Panc1 (cell line): ENCODE data around the gene NME5. TPM values are rescaled to one million over a fixed set of nuclear protein-coding genes. Genes with fewer than 3 reads are reported as not detected.
A peak's percentile ranks its signal among the peaks of the same experiment; 100 is the strongest.

Experiments
- ATAC-seq: fragments of 200-7000 bp; cut with Tn5 transposase; 2 replicates; pipeline ENCODE4 v1.9.1; 2020; ENCODE audit warnings: mild to moderate bottlenecking, moderate library complexity
- BruUV-seq: library from RNA; stranded (reverse); fragments of 400-500 nt; replicated peaks from 2 replicates; lab custom pipeline; 2021; lab: Mats Ljungman, UMichigan
- CTCF ChIA-PET: fragments of 300-600 bp; sonication (Branson Sonifier 250); formaldehyde crosslinking; loops from one replicate; lab custom pipeline; 2022; ENCODE audit warnings: antibody characterized with exemption; lab: Charles Lee
- POLR2A ChIA-PET: fragments of 300-600 bp; sonication (Branson Sonifier 250); formaldehyde crosslinking; loops from one replicate; lab custom pipeline; 2022; ENCODE audit warnings: antibody characterized with exemption; lab: Charles Lee
- DNase-seq: peaks from one replicate; pipeline ENCODE4 v3.0.0-alpha.2; 2010; ENCODE audit warnings: low read depth, low spot score
- H3K27ac ChIP-seq: 2 replicates; pipeline ENCODE4 v1.5.1; 2011; ENCODE audit warnings: mild to moderate bottlenecking, low read length, inconsistent platforms
- H3K27me3 ChIP-seq: fragments of 200-500 bp; sonication (Bioruptor generic); 2 replicates; pipeline ENCODE4 v1.6.0; 2014; ENCODE audit warnings: low read length, inconsistent platforms; ENCODE audit not compliant: control insufficient read depth, insufficient read depth
- H3K36me3 ChIP-seq: fragments of 200-500 bp; sonication (Bioruptor generic); 2 replicates; pipeline ENCODE4 v1.5.1; 2014; ENCODE audit warnings: inconsistent platforms, mild to moderate bottlenecking, low read length, moderate library complexity; ENCODE audit not compliant: control insufficient read depth, insufficient read depth
- H3K4me1 ChIP-seq: 2 replicates; pipeline ENCODE4 v1.5.1; 2011; ENCODE audit warnings: inconsistent platforms, mild to moderate bottlenecking, low read length, moderate library complexity; ENCODE audit not compliant: control insufficient read depth, insufficient read depth
- H3K4me3 ChIP-seq, 2 experiments: 2 replicates each; pipeline ENCODE4 v1.5.1; 2011 to 2012; ENCODE audit warnings: low read depth in 2 of 2, low read length in 2 of 2, mild to moderate bottlenecking in 2 of 2, inconsistent platforms in 1 of 2, moderate library complexity in 1 of 2
- H3K9me3 ChIP-seq: fragments of 200-500 bp; sonication (Bioruptor generic); 2 replicates; pipeline ENCODE4 v1.5.1; 2014; ENCODE audit warnings: low read depth, mild to moderate bottlenecking, inconsistent platforms, low read length, moderate library complexity; ENCODE audit not compliant: control insufficient read depth, insufficient read depth
- POLR2AphosphoS5 ChIP-seq: IDR thresholded peaks from 2 replicates; pipeline ENCODE4 v1.6.1; 2012; ENCODE audit warnings: mild to moderate bottlenecking, low read depth, low read length, moderate library complexity
- SIN3A ChIP-seq: IDR thresholded peaks from 2 replicates; pipeline ENCODE4 v1.6.1; 2012; ENCODE audit warnings: low read depth, mild to moderate bottlenecking, low read length, moderate library complexity, borderline replicate concordance; ENCODE audit not compliant: insufficient read depth
- TCF7L2 ChIP-seq: IDR thresholded peaks from 2 replicates; pipeline ENCODE4 v1.6.1; 2011; ENCODE audit warnings: mild to moderate bottlenecking, low read depth, low read length, inconsistent platforms
- in situ Hi-C: cut with HindIII; loops from 2 replicates; pipeline ENCODE4 v1.10.0; 2016; ENCODE audit warnings: low sequenced_read_pairs, low pct_unique_long_range_greater_than_20kb
- intact Hi-C: fragments of 100-400 bp; cut with micrococcal nuclease; formaldehyde crosslinking; loops from one replicate; pipeline ENCODE4 v1.10.0; 2022; ENCODE audit not compliant: unreplicated experiment
- total RNA-seq: library from RNA; stranded (reverse); gene quantifications from one replicate; pipeline ENCODE4 v1.2.1, GENCODE V29; 2021; ENCODE audit not compliant: unreplicated experiment
- TF ChIP-seq, protein P1 (sequence below), 2 experiments: IDR thresholded peaks; 2 replicates each; pipeline ENCODE4 v1.6.1; 2011 to 2012; ENCODE audit warnings: low read depth in 2 of 2, control low read depth in 1 of 2, low read length in 1 of 2, mild to moderate bottlenecking in 1 of 2, moderate library complexity in 1 of 2; ENCODE audit not compliant: insufficient read depth in 1 of 2
- TF ChIP-seq, protein P2 (sequence below): fragments of 450-650 bp; IDR thresholded peaks from 2 replicates; pipeline ENCODE4 v1.5.1; 2017; ENCODE audit warnings: mild to moderate bottlenecking

Gene NME5
- total RNA-seq, 1 experiment from 2014 or later = 1.7 TPM

DNA sequence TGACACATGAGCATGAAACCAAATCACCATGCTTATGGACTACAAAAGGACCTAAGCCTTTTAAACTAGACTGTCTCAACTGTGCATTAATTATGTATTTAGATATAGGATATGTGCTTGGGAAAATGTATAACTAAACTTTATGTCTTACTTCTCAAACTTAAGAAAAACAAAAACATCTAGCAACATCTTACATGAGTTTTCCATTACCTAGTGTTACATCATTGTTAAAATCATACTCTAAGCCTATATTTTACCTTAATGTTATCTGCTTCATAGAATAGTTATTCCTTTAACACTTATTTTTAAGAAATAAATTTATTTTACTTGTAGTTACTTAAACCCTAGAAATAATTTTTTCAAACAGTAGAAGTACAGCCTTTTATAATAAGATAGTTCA lies 24.0 kb downstream of the NME5 start:
- intact Hi-C loops (no loop called here), in situ Hi-C loops (no loop called here)
- H3K4me3 ChIP-seq = no peak overlapping the region
- peaks cover 3% of the 10 kb centered on the region; the same call in 1 of the 2 replicates for H3K4me1 ChIP-seq
- TF ChIP-seq, protein P1, sequence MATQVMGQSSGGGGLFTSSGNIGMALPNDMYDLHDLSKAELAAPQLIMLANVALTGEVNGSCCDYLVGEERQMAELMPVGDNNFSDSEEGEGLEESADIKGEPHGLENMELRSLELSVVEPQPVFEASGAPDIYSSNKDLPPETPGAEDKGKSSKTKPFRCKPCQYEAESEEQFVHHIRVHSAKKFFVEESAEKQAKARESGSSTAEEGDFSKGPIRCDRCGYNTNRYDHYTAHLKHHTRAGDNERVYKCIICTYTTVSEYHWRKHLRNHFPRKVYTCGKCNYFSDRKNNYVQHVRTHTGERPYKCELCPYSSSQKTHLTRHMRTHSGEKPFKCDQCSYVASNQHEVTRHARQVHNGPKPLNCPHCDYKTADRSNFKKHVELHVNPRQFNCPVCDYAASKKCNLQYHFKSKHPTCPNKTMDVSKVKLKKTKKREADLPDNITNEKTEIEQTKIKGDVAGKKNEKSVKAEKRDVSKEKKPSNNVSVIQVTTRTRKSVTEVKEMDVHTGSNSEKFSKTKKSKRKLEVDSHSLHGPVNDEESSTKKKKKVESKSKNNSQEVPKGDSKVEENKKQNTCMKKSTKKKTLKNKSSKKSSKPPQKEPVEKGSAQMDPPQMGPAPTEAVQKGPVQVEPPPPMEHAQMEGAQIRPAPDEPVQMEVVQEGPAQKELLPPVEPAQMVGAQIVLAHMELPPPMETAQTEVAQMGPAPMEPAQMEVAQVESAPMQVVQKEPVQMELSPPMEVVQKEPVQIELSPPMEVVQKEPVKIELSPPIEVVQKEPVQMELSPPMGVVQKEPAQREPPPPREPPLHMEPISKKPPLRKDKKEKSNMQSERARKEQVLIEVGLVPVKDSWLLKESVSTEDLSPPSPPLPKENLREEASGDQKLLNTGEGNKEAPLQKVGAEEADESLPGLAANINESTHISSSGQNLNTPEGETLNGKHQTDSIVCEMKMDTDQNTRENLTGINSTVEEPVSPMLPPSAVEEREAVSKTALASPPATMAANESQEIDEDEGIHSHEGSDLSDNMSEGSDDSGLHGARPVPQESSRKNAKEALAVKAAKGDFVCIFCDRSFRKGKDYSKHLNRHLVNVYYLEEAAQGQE (IDR thresholded peaks at IDR 0.05; ENCODE audit: insufficient read depth in 1 of 2, low read depth in 2 of 2, low read length in 1 of 2) = no peak
- TF ChIP-seq, protein P2, sequence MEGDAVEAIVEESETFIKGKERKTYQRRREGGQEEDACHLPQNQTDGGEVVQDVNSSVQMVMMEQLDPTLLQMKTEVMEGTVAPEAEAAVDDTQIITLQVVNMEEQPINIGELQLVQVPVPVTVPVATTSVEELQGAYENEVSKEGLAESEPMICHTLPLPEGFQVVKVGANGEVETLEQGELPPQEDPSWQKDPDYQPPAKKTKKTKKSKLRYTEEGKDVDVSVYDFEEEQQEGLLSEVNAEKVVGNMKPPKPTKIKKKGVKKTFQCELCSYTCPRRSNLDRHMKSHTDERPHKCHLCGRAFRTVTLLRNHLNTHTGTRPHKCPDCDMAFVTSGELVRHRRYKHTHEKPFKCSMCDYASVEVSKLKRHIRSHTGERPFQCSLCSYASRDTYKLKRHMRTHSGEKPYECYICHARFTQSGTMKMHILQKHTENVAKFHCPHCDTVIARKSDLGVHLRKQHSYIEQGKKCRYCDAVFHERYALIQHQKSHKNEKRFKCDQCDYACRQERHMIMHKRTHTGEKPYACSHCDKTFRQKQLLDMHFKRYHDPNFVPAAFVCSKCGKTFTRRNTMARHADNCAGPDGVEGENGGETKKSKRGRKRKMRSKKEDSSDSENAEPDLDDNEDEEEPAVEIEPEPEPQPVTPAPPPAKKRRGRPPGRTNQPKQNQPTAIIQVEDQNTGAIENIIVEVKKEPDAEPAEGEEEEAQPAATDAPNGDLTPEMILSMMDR = no peak
- ATAC-seq (no peak), DNase-seq (no peak)
- H3K27ac ChIP-seq = no peak overlapping the region
- no TSS peak for BruUV-seq
- ChIA-PET POLR2A (no interaction called here), CTCF (no interaction called here)
- no peaks in the 10 kb centered on the region for H3K36me3 ChIP-seq
- no peaks in the 10 kb centered on the region for H3K9me3 ChIP-seq
- no peaks in the 10 kb centered on the region for H3K27me3 ChIP-seq

DNA sequence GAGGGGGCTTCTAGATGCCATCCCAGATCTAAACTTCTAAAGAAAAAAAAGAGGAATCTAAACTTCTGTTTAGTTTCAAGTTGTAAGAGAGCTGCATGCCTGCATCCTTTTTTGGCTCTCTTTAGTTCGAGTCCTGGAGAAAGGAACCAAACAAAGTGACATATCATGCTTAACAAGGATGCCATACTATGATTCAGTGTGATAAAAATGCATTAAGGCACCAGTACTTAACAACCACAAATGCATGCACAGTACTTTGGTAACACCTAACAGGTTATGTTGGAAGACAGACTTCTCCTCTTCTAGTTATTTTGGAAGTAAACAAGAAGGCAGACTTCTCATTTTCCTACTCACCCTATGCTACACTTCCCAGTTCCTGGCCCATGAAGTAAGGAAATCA lies 27.3 kb downstream of the NME5 start:
- Histone ChIP-seq H3K9me3 (no peaks in the 10 kb centered on the region), H3K36me3 (no peaks in the 10 kb centered on the region), H3K4me3 (no peak overlapping the region), H3K27ac (no peak overlapping the region), H3K27me3 (no peaks in the 10 kb centered on the region), H3K4me1 (peaks cover 3% of the 10 kb centered on the region; the same call in 1 of the 2 replicates)
- BruUV-seq = no TSS peak
- CTCF ChIA-PET = no interaction called here
- no peak for DNase-seq
- intact Hi-C loops (no loop called here), in situ Hi-C loops (no loop called here)
- ATAC-seq = peak; percentile 62
- POLR2A ChIA-PET = no interaction called here
- TF ChIP-seq TCF7L2 (no peak), POLR2AphosphoS5 (no peak), SIN3A (no peak)
- TF ChIP-seq, protein P2 = no peak
- TF ChIP-seq, protein P1 (IDR thresholded peaks at IDR 0.05; ENCODE audit: insufficient read depth in 1 of 2, low read depth in 2 of 2, low read length in 1 of 2) = no peak
